NCI-H69 (cell line): Measurements from ENCODE around the gene NNT.
"Not testable (repeated sequence)": the region's sequence is repeated elsewhere in the genome, so short reads cannot be mapped to it uniquely, and the experiment has no call there.

ENCODE experiments used
- DNase-seq: peaks from one replicate; lab custom pipeline; 2025; lab: John Stamatoyannopoulos, UW

Gene NNT

GRCh38 chr5:43667379-43667778, 64.4 kb downstream of the NNT start:
- DNase-seq: not testable (repeated sequence)

DNA sequence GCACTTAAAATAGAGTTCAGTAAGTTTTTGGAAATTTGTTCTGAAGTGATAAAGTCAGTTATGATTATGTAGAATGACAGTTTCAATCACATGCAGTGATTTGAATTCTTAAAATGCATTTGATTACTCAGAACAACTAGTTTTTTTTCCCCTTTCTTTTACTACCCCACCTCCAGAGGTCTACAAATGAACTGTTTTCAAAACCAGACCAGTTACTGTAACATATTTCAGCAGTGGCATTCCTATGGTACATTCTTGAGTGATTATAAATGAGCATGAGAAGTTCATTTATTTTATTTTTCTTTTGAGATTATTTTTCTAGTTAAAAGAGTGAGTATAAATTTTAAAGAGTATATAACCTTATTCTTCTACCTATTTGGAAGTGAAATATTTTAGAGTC, 71.6 kb downstream of the NNT start:
- DNase-seq: no peak

DNA sequence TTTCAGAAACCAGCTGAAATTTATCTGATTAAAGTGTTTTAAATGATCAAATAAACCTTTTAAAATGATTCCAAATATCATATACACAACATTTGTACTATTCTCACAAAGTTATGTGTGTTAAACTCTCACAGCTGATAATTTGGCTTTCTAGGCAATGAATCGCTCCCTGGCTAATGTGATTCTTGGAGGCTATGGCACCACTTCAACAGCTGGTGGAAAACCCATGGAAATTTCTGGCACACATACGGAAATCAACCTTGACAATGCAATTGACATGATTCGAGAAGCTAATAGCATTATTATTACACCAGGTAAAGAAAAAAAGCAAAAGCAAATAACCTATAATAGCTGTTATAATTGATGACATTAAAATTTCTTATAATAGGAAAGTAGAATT, 72.4 kb downstream of the NNT start:
- no peak for DNase-seq

DNA sequence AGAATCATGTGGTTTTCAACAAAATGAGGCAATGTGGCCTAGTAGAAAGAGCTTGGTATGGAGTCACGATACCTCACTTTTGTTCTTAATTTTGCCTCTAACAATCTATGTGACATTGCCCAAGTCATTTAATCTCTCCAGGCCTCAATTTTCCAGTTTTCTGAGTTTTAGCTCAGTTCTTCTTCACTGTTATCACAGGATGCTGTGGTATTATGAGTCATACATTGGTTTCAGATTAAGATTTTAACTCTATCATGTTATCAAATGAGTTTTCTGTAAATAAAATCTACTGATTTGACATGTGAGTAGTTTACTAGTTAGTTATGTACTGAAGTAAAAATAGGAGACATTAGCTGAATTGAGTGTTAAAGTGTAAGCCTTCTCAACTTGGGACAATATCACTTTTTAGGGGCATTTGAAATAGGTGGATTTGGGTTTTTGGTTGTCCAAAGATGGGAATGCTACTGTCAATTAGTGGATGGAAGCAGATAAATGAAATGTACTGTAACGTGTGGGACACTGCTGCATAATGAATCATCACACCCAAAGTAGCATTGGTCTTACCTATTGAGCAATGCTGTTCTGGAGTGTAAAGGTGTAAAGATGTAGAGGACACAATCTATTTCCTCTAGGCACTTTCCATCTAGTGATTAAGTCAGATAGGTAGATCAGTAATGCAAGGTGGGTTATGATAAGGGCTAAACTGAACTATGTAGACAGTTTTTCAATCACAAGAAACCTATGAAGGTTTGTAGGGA, 73.3 kb downstream of the NNT start:
- no peak for DNase-seq

- no peak for DNase-seq
These were observed 74.3 kb downstream of the NNT start for GRCh38 chr5:43677253-43677652.

DNA sequence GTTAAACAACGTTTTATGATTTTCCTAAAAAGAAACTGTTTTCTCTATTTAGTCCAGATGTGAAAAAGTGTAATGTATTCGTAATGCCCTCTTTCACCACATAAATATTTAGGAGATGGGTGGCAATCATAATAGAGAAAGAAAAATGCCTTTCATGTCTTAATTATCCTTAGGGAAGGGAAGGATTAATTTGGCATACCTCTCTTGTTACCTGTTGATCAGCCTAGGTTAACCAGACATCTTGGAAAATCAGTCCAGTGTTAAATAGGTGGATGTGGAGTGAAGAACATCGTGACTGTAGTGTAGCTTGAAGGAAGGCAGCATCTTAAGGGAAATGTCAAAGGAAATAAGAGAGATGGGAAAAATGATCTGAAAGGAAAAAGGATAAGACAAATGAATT, 76.2 kb downstream of the NNT start:
- DNase-seq: no peak

- DNase-seq: peak; percentile 26
These were observed 77.3 kb downstream of the NNT start for GRCh38 chr5:43680286-43680685.

DNA sequence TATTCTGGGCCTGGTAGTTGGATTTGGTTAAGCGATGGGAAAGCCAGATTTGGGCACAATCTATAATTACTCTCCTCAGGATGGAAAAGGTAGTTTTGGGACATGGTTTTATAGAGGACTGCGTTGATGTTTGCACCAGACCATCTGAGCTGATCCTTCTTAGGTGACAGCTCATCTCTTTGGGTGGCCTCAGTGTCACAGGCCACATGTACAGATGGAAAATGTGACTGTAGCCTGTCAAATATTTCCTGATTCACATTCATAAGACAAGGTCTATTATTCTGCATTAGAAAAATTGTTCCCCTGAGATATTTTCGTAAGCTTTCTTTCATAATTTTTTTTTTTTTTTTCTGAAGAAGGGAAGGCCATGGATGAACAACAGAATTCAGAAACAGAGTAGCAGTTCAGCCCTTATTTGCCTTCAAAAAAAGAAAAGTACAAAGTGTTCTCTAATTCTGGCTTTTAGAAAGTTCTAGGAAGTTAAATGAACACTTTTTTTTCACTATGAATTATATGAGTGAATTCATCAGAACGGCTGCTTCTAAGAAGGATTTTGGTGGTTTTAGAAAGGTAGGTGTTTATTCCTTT, 81.0 kb downstream of the NNT start:
- no peak for DNase-seq

- peak; percentile 72 for DNase-seq
These were observed 82.4 kb downstream of the NNT start for GRCh38 chr5:43685252-43685950.

- no peak for DNase-seq
These were observed 84.3 kb downstream of the NNT start for GRCh38 chr5:43687275-43687674.

DNA sequence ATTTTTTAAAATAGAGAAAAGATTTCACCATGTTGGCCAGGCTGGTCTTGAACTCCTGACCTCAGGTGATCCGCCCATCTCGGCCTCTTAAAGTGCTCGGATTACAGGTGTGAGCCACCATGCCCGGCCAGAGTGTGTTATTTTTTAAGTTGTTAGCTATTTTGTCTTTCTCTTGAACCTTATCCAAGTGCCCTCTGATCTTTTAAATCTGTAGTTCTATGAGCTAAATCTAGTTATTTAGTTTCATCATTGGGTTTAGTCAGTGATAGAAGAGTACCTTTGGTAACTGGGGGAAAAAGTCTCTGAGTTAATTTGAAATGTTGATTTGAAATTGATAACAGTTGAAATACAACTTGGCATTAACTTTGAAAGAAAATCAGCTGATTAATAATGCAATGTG, 88.3 kb downstream of the NNT start:
- no peak for DNase-seq

- DNase-seq: no peak
These were observed 88.9 kb downstream of the NNT start for GRCh38 chr5:43691893-43692292.

DNA sequence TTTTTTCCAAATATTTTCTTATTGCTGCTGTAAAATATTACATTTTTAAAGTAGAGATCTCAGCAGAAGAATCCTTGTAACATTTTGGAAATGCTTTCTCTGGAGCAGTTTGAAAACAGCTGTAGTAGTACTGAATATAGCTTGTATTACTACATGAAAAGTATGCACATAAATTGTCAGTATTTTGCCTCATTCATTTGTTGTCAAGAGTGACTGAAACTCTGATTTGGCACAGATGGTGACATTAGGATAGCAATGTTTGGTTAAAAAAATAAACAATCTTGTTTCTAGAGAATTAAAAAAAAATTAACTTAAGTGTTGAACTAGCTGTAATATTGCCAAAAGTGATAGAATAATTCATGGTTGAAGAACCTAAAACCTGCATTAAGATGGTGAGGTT, 90.4 kb downstream of the NNT start:
- DNase-seq: no peak

GRCh38 chr5:43694027-43694426, 91.0 kb downstream of the NNT start:
- no peak for DNase-seq

- DNase-seq: not testable (repeated sequence)
These were observed 93.5 kb downstream of the NNT start for GRCh38 chr5:43696444-43696843.

- DNase-seq: no peak
These were observed 96.9 kb downstream of the NNT start for GRCh38 chr5:43699910-43700309.

GRCh38 chr5:43700601-43701000, 97.6 kb downstream of the NNT start:
- DNase-seq: no peak

DNA sequence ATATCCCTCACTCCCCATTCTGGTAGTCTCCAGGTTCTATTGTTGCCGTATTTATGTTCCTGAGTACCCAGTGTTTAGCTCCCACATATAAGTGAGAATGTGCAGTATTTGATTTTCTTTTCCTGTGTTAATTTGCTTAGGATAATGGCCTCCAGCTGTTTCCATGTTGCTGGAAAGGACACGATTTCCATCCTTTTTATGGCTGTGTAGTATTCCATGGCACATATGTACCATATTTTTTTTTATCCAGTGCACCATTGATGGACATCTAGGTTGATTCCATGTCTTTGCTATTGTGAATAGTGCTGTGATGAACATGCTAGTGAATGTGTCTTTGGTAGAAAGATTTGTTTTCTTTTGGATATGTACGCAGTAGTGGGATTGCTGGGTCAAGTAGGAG, 98.2 kb downstream of the NNT start:
- DNase-seq: no peak

DNA sequence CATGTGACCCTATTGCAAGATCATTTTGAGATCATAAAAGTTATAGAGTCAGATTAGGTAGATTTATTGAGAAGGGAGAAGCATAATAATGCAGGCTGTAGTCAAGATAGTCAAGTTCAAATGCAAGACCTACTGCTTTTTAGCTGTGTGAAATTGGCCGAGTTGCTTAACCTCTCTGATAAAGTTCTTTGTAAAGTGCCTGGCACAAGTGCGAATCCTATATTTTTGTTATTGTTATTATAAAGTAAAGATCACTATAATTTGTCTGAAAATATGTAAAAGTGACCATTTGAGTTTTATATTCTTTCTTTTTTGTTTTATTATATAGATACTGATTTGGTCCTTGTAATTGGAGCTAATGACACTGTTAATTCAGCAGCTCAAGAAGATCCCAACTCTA, 99.3 kb downstream of the NNT start:
- DNase-seq: no peak

DNA sequence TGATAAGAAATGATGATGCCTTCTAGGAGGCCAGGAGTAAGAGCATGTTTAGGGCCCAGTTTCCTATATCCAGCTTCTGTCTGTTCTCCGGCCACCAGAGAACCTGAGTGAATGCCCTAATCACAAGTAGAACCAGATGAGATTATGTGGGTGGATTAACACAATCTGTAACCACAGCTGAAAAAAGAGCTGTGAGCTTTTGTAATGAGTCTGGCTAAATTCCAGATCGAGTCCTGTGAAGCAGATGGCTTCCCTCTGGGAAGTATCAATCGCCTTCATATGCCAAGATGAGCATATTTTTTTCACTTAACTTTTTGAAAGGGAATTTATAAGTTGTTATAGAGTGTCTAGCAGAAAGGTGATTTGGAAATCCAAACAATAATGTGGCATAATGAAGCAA, 99.8 kb downstream of the NNT start:
- DNase-seq: peak; percentile 91

- no peak for DNase-seq
These were observed 101.3 kb downstream of the NNT start for GRCh38 chr5:43704243-43704642.

GRCh38 chr5:43706576-43706975, 103.6 kb downstream of the NNT start:
- not testable (repeated sequence) for DNase-seq

DNA sequence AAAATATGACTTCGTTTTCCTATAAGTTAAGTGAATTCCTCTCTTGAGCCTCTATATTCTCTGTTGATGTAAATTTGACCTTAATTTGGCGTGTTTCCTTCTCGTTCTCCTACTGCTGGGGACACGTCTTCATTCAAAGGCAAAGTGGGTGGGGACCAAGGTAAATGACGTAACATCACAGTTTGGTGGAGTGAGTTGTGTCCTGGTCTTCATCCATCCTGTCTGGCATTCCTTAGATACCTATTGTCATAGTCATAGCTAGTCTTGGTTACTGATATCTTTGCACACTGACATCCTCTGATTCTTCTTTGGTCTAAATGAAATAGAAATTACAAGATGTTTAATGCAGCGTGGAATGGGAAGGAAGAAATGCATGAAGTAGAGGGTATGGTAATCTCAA, 108.5 kb downstream of the NNT start:
- DNase-seq: no peak
